Measurements from ENCODE around the gene PLAC1.

PLAC1 gene

DNA sequence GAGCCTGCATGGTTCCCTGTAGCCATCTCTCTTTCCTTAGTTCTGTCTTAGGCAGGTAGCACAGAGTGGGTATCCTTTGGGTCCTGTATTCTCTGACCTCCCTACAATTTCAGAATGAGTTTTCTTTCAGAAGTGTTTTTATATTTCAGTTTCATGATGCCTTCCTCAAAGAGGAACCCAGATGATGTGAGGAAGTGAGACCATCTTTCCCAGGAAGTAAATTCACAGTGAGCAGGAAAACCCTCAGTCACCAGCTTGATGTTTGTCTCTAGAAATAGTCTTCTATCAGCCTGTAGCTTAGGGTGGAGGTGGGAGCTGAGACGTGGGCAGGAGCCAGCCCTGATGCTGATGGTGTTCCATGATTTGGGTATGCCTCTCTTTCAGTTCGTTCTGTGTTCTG is 16.9 kb downstream of the PLAC1 start:
- no peak overlapping the region for H4K12ac ChIP-seq (ENCODE audit: low read depth, low read length)
- no peak for DNase-seq
- no peak overlapping the region for H3K4me3 ChIP-seq (ENCODE audit: low read depth, low read length)
- no peak overlapping the region for H4K8ac ChIP-seq (ENCODE audit: low read depth, low read length)
- no CpG with 5 or more reads among the region's 2 CpGs for WGBS (ENCODE audit: extremely low coverage, insufficient coverage, insufficient read length)
- no peaks in the 10 kb centered on the region for H3K27me3 ChIP-seq (ENCODE audit: insufficient read depth, low read length)
- H3K4ac ChIP-seq (ENCODE audit: low read depth, low read length) = no peak overlapping the region
- no peaks in the 10 kb centered on the region for H3K36me3 ChIP-seq (ENCODE audit: control insufficient read depth in 1 of 2, insufficient read depth in 2 of 2, low read length in 2 of 2)
- no peak overlapping the region for H2BK120ac ChIP-seq (ENCODE audit: insufficient read depth, low read length, poor library complexity)
- H2BK12ac ChIP-seq (ENCODE audit: low read length) = no peak overlapping the region
- H2AFZ ChIP-seq (ENCODE audit: insufficient read depth, low read length, poor library complexity) = no peak overlapping the region
- no peak overlapping the region for H3K18ac ChIP-seq (ENCODE audit: low read length)
- H3K4me2 ChIP-seq (ENCODE audit: low read length) = no peak overlapping the region
- no peak overlapping the region for H2BK5ac ChIP-seq (ENCODE audit: low read depth, low read length, poor library complexity)
- H3K27ac ChIP-seq (ENCODE audit: low read depth, low read length) = no peak overlapping the region
- H4K91ac ChIP-seq (ENCODE audit: low read depth, low read length) = peak overlapping the region; percentile 10
- no peaks in the 10 kb centered on the region for H3K9me3 ChIP-seq (ENCODE audit: insufficient read depth, low read depth, low read length)
- H3K4me1 ChIP-seq (ENCODE audit: control insufficient read depth in 1 of 2, insufficient read depth in 2 of 2, low read length in 2 of 2) = no peaks in the 10 kb centered on the region
- H3K79me2 ChIP-seq (ENCODE audit: control insufficient read depth, insufficient read depth, low read length, poor library complexity) = no peaks in the 10 kb centered on the region
- H2AK5ac ChIP-seq (ENCODE audit: low read length) = no peak overlapping the region
- no peak overlapping the region for H3K14ac ChIP-seq (ENCODE audit: low read length)
- H3K9ac ChIP-seq (ENCODE audit: low read length) = no peak overlapping the region
- H3K79me1 ChIP-seq (ENCODE audit: low read length) = no peaks in the 10 kb centered on the region
- H3K23ac ChIP-seq (ENCODE audit: low read length) = no peak overlapping the region

DNA sequence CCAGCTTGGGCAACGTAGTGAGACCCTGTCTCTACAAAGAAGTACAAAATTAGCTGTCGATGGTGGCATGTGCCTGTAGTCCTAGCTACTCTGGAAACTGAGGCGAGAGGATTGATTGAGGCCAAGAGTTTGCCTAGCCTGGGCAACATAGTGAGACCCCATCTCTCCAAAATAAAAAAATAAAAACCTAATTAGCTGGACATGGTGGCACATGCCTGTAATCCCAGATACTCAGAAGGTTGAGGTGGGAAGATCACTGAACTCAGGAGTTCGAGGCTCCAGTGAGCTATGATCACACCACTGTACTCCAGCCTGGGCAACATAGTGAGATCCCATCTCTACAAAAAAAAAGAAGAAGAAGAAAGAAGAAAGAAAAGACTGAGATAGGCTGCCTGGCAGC is 17.4 kb downstream of the PLAC1 start:
- Histone ChIP-seq H2BK5ac (ENCODE audit: low read depth, low read length, poor library complexity) (no peak overlapping the region), H3K23ac (ENCODE audit: low read length) (no peak overlapping the region), H4K91ac (ENCODE audit: low read depth, low read length) (no peak overlapping the region), H4K12ac (ENCODE audit: low read depth, low read length) (no peak overlapping the region), H3K27me3 (ENCODE audit: insufficient read depth, low read length) (no peaks in the 10 kb centered on the region), H3K14ac (ENCODE audit: low read length) (no peak overlapping the region), H3K9ac (ENCODE audit: low read length) (no peak overlapping the region), H3K9me3 (ENCODE audit: insufficient read depth, low read depth, low read length) (no peaks in the 10 kb centered on the region), H2BK12ac (ENCODE audit: low read length) (no peak overlapping the region), H3K79me1 (ENCODE audit: low read length) (no peaks in the 10 kb centered on the region), H3K18ac (ENCODE audit: low read length) (no peak overlapping the region), H3K4me2 (ENCODE audit: low read length) (no peak overlapping the region), H3K27ac (ENCODE audit: low read depth, low read length) (no peak overlapping the region), H3K79me2 (ENCODE audit: control insufficient read depth, insufficient read depth, low read length, poor library complexity) (no peaks in the 10 kb centered on the region), H2AFZ (ENCODE audit: insufficient read depth, low read length, poor library complexity) (no peak overlapping the region), H3K4me1 (ENCODE audit: control insufficient read depth in 1 of 2, insufficient read depth in 2 of 2, low read length in 2 of 2) (no peaks in the 10 kb centered on the region), H3K4me3 (ENCODE audit: low read depth, low read length) (no peak overlapping the region), H2AK5ac (ENCODE audit: low read length) (no peak overlapping the region), H3K4ac (ENCODE audit: low read depth, low read length) (no peak overlapping the region), H4K8ac (ENCODE audit: low read depth, low read length) (no peak overlapping the region), H3K36me3 (ENCODE audit: control insufficient read depth in 1 of 2, insufficient read depth in 2 of 2, low read length in 2 of 2) (no peaks in the 10 kb centered on the region), H2BK120ac (ENCODE audit: insufficient read depth, low read length, poor library complexity) (no peak overlapping the region)
- WGBS (ENCODE audit: extremely low coverage, insufficient coverage, insufficient read length) = no CpG with 5 or more reads among the region's 4 CpGs
- DNase-seq = no peak

DNA sequence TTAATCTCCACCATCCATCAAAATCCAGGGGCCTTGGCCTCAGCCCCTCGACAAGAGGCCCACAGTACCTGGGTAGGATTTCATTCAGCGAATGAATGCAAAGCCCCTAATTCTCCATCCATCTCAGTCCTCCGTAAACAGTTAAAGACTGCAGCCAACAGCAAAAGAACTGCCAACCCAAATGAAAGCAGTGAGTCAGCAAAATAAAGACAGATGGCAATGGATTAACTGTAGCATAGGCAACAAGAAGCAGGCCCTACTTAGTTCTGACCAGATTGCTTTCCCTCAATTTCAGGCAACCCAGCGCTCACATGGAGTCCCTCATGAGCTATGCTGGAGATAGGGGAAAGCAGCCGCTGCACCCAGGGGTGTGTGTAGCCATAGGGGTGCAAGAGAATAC is 21.4 kb downstream of the PLAC1 start:
- Histone ChIP-seq H3K14ac (ENCODE audit: low read length) (no peak overlapping the region), H3K23ac (ENCODE audit: low read length) (no peak overlapping the region), H3K18ac (ENCODE audit: low read length) (no peak overlapping the region), H2AK5ac (ENCODE audit: low read length) (no peak overlapping the region), H4K12ac (ENCODE audit: low read depth, low read length) (no peak overlapping the region), H4K8ac (ENCODE audit: low read depth, low read length) (no peak overlapping the region), H3K4me1 (ENCODE audit: control insufficient read depth in 1 of 2, insufficient read depth in 2 of 2, low read length in 2 of 2) (no peaks in the 10 kb centered on the region), H3K4me2 (ENCODE audit: low read length) (no peak overlapping the region), H2BK5ac (ENCODE audit: low read depth, low read length, poor library complexity) (no peak overlapping the region), H2AFZ (ENCODE audit: insufficient read depth, low read length, poor library complexity) (no peak overlapping the region), H3K36me3 (ENCODE audit: control insufficient read depth in 1 of 2, insufficient read depth in 2 of 2, low read length in 2 of 2) (no peaks in the 10 kb centered on the region), H3K9ac (ENCODE audit: low read length) (no peak overlapping the region), H3K27me3 (ENCODE audit: insufficient read depth, low read length) (no peaks in the 10 kb centered on the region), H2BK120ac (ENCODE audit: insufficient read depth, low read length, poor library complexity) (no peak overlapping the region), H3K9me3 (ENCODE audit: insufficient read depth, low read depth, low read length) (no peaks in the 10 kb centered on the region), H3K4ac (ENCODE audit: low read depth, low read length) (no peak overlapping the region), H2BK12ac (ENCODE audit: low read length) (no peak overlapping the region), H3K79me2 (ENCODE audit: control insufficient read depth, insufficient read depth, low read length, poor library complexity) (no peaks in the 10 kb centered on the region), H4K91ac (ENCODE audit: low read depth, low read length) (no peak overlapping the region), H3K27ac (ENCODE audit: low read depth, low read length) (no peak overlapping the region), H3K79me1 (ENCODE audit: low read length) (no peaks in the 10 kb centered on the region), H3K4me3 (ENCODE audit: low read depth, low read length) (no peak overlapping the region)
- DNase-seq = no peak
- no CpG with 5 or more reads among the region's 5 CpGs for WGBS (ENCODE audit: extremely low coverage, insufficient coverage, insufficient read length)

DNA sequence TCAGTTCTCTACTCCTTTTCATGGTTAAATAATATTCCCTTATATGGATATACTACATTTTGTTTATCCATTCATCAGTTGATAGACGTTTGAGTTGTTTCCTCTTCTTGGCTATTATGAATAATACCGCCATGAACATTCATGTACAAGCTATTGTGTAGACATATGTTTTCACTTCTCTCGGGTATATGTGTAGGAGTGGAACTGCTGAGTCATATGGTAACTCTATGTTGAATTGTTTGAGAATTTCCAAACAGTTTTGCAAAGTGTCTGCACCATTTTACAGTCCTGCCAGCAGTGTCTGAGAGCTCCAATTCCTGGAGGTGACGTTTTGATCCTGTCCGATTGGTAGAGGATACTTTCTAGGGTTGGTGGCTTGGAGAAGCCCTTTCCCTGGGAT is 23.6 kb downstream of the PLAC1 start:
- H3K4ac ChIP-seq (ENCODE audit: low read depth, low read length) = no peak overlapping the region
- H3K27me3 ChIP-seq (ENCODE audit: insufficient read depth, low read length) = no peaks in the 10 kb centered on the region
- no peak overlapping the region for H2AK5ac ChIP-seq (ENCODE audit: low read length)
- H3K23ac ChIP-seq (ENCODE audit: low read length) = no peak overlapping the region
- H4K12ac ChIP-seq (ENCODE audit: low read depth, low read length) = no peak overlapping the region
- no peaks in the 10 kb centered on the region for H3K79me2 ChIP-seq (ENCODE audit: control insufficient read depth, insufficient read depth, low read length, poor library complexity)
- no peak overlapping the region for H3K9ac ChIP-seq (ENCODE audit: low read length)
- H4K91ac ChIP-seq (ENCODE audit: low read depth, low read length) = no peak overlapping the region
- H3K14ac ChIP-seq (ENCODE audit: low read length) = no peak overlapping the region
- H3K36me3 ChIP-seq (ENCODE audit: control insufficient read depth in 1 of 2, insufficient read depth in 2 of 2, low read length in 2 of 2) = no peaks in the 10 kb centered on the region
- H3K4me1 ChIP-seq (ENCODE audit: control insufficient read depth in 1 of 2, insufficient read depth in 2 of 2, low read length in 2 of 2) = no peaks in the 10 kb centered on the region
- H2BK5ac ChIP-seq (ENCODE audit: low read depth, low read length, poor library complexity) = no peak overlapping the region
- no peaks in the 10 kb centered on the region for H3K79me1 ChIP-seq (ENCODE audit: low read length)
- no peak overlapping the region for H4K8ac ChIP-seq (ENCODE audit: low read depth, low read length)
- no CpG with 5 or more reads among the region's 5 CpGs for WGBS (ENCODE audit: extremely low coverage, insufficient coverage, insufficient read length)
- no peak overlapping the region for H3K4me3 ChIP-seq (ENCODE audit: low read depth, low read length)
- DNase-seq = no peak
- no peak overlapping the region for H3K4me2 ChIP-seq (ENCODE audit: low read length)
- H2AFZ ChIP-seq (ENCODE audit: insufficient read depth, low read length, poor library complexity) = no peak overlapping the region
- no peaks in the 10 kb centered on the region for H3K9me3 ChIP-seq (ENCODE audit: insufficient read depth, low read depth, low read length)
- H3K18ac ChIP-seq (ENCODE audit: low read length) = no peak overlapping the region
- H2BK12ac ChIP-seq (ENCODE audit: low read length) = no peak overlapping the region
- no peak overlapping the region for H2BK120ac ChIP-seq (ENCODE audit: insufficient read depth, low read length, poor library complexity)
- H3K27ac ChIP-seq (ENCODE audit: low read depth, low read length) = no peak overlapping the region

DNA sequence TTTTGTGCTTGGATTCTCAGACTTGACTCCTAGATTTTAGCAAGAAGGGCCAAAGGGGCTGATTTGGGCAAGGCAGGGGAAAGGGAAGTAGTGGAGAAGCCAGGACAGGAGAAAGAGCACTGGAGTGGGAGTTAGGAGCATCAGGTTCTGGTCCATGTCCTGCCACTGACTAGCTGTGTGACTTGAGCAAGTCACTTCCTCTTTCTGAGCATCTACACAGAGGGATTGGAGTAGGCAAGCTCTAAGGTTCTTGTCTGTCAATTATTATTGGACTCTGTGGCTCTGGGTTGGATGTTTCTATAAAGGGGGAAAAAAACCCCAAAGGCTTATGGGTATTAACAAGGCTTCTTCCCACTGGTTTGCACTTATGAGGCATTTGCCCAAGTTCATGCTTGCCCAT is 24.4 kb downstream of the PLAC1 start:
- H2BK5ac ChIP-seq (ENCODE audit: low read depth, low read length, poor library complexity) = no peak overlapping the region
- no peak overlapping the region for H3K4ac ChIP-seq (ENCODE audit: low read depth, low read length)
- H3K18ac ChIP-seq (ENCODE audit: low read length) = no peak overlapping the region
- no peak overlapping the region for H4K91ac ChIP-seq (ENCODE audit: low read depth, low read length)
- H2AK5ac ChIP-seq (ENCODE audit: low read length) = no peak overlapping the region
- H3K36me3 ChIP-seq (ENCODE audit: control insufficient read depth in 1 of 2, insufficient read depth in 2 of 2, low read length in 2 of 2) = no peaks in the 10 kb centered on the region
- no peaks in the 10 kb centered on the region for H3K9me3 ChIP-seq (ENCODE audit: insufficient read depth, low read depth, low read length)
- H3K9ac ChIP-seq (ENCODE audit: low read length) = no peak overlapping the region
- H4K8ac ChIP-seq (ENCODE audit: low read depth, low read length) = no peak overlapping the region
- no peaks in the 10 kb centered on the region for H3K79me1 ChIP-seq (ENCODE audit: low read length)
- H3K4me3 ChIP-seq (ENCODE audit: low read depth, low read length) = no peak overlapping the region
- H4K12ac ChIP-seq (ENCODE audit: low read depth, low read length) = no peak overlapping the region
- no peak overlapping the region for H3K4me2 ChIP-seq (ENCODE audit: low read length)
- H3K4me1 ChIP-seq (ENCODE audit: control insufficient read depth in 1 of 2, insufficient read depth in 2 of 2, low read length in 2 of 2) = no peaks in the 10 kb centered on the region
- no peak overlapping the region for H3K27ac ChIP-seq (ENCODE audit: low read depth, low read length)
- H2BK120ac ChIP-seq (ENCODE audit: insufficient read depth, low read length, poor library complexity) = no peak overlapping the region
- no peak for DNase-seq
- H3K79me2 ChIP-seq (ENCODE audit: control insufficient read depth, insufficient read depth, low read length, poor library complexity) = no peaks in the 10 kb centered on the region
- no peak overlapping the region for H3K23ac ChIP-seq (ENCODE audit: low read length)
- no peaks in the 10 kb centered on the region for H3K27me3 ChIP-seq (ENCODE audit: insufficient read depth, low read length)
- no peak overlapping the region for H3K14ac ChIP-seq (ENCODE audit: low read length)
- no peak overlapping the region for H2BK12ac ChIP-seq (ENCODE audit: low read length)
- H2AFZ ChIP-seq (ENCODE audit: insufficient read depth, low read length, poor library complexity) = no peak overlapping the region

All from trophoblast cell (in vitro differentiated cells and primary cell).